GM10248 (cell line): ENCODE results near the gene FMNL2.

Source experiments
- CTCF ChIA-PET: fragments of 300-600 bp; sonication (Branson Sonifier 250); formaldehyde crosslinking; extraction: SDS; loops from one replicate; lab custom pipeline; 2021; ENCODE audit warnings: antibody characterized with exemption; lab: Yijun Ruan, JAX
- POLR2A ChIA-PET: fragments of 350-650 bp; sonication (Branson Sonifier 250); formaldehyde crosslinking; extraction: SDS; loops from one replicate; lab custom pipeline; 2020; ENCODE audit warnings: antibody characterized with exemption; lab: Yijun Ruan, JAX
- DNase-seq: peaks from one replicate; pipeline ENCODE4 v3.0.0; 2012; ENCODE audit errors: extremely low spot score
- TF ChIP-seq, protein P1 (sequence below): IDR thresholded peaks from 2 replicates; pipeline ENCODE4 v1.5.1; 2012; ENCODE audit warnings: mild to moderate bottlenecking, low read depth; ENCODE audit errors: extremely low read depth, missing control alignments, control extremely low read depth

Gene FMNL2

DNA sequence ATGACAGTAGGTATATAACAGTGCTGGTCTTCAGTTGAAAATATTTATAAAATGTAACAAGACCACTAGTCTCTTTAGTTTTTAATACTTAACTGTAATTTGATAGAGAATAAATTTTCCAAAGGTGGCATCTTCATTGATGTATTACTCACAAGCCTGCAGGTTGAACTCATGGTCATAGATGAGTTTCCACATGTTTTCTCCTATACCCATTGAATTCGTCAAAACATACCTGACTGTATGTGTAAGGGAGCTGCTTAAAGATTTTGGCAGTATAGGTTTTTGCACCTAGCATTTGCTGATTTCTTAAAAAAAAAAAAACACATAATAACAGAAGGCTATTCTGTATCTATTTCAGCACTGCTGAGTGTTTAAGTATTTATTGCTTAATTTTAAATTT lies 112.9 kb downstream of the FMNL2 start:
- ChIA-PET CTCF (interaction anchor here (1.5 kb wide), 1 partner anchor 15 kb away, joined by 3 read pairs; no protein-coding TSS in a partner anchor), POLR2A (no interaction called here)
- TF ChIP-seq, protein P1, sequence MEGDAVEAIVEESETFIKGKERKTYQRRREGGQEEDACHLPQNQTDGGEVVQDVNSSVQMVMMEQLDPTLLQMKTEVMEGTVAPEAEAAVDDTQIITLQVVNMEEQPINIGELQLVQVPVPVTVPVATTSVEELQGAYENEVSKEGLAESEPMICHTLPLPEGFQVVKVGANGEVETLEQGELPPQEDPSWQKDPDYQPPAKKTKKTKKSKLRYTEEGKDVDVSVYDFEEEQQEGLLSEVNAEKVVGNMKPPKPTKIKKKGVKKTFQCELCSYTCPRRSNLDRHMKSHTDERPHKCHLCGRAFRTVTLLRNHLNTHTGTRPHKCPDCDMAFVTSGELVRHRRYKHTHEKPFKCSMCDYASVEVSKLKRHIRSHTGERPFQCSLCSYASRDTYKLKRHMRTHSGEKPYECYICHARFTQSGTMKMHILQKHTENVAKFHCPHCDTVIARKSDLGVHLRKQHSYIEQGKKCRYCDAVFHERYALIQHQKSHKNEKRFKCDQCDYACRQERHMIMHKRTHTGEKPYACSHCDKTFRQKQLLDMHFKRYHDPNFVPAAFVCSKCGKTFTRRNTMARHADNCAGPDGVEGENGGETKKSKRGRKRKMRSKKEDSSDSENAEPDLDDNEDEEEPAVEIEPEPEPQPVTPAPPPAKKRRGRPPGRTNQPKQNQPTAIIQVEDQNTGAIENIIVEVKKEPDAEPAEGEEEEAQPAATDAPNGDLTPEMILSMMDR, result no peak
- no peak for DNase-seq

DNA sequence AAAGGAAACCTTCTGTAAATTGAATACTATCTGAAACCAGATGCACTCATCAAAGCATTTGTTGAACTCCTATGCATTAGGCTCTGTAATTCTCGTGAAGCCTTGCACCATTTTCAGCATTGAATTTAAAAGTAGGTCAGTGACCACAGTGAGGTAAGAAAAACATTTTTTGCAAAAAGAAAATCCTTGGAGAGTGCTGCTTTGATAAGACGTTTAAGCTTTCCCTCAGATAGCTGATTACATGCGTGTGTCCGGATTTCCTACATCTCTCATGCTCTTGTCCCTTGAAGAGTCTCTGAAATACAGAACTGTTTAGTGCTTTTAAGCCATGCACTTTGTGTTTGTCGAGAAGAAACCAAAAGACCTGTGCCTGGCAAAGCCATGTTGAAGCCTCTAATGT lies 113.6 kb downstream of the FMNL2 start:
- POLR2A ChIA-PET, result no interaction called here
- no peak for DNase-seq
- TF ChIP-seq, protein P1, result no peak
- CTCF ChIA-PET, result no interaction called here

DNA sequence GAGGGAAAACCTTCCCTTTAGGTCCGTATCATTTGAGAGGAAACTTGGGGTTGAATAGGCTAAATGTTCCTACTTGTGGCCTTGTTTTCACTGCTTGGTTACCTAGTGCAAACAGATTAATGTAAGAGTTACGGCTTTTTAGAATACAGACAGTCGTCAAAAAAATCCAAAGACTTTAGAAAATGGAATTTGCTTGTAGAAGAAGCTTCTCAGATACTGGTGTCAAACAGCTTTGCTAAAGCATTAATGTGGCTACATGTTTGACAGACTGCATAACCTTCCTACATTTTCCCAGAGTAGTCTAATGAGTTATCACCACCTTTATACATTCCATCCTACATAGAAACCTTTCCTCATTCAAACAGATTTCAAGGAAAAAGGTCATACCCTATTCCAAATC lies 114.6 kb downstream of the FMNL2 start:
- CTCF ChIA-PET, result interaction anchor here (0.9 to 1.7 kb wide), 4 partner anchors 12 to 273 kb away, joined by 3 to 6 read pairs (median 4); partner anchors contain the start of gene STAM2
- DNase-seq, result no peak
- TF ChIP-seq, protein P1, result no peak
- POLR2A ChIA-PET, result no interaction called here

DNA sequence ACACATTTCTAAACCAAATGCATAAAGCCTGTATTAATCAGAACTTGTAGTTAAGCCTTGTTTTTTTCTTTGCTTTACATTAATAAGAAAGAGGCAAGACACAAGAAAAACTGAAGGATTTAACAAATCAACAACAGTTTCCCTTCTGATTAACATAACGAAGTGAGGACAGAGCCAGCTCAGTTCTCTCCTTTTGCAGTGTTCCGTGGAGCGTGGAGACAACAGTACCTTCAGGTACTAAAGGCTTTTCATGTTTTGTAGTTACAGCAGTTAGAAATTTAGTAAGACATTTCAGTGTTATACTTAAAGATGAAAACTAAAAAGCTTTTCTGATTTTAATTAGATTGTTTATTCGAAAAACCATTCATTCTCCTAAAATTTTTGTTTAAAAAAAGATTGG lies 115.2 kb downstream of the FMNL2 start:
- POLR2A ChIA-PET, result no interaction called here
- CTCF ChIA-PET, result interaction anchor here (0.8 to 1.8 kb wide), 6 partner anchors 12 to 274 kb away, joined by 3 to 6 read pairs (median 4); partner anchors contain the start of gene STAM2
- TF ChIP-seq, protein P1, result no peak
- no peak for DNase-seq

DNA sequence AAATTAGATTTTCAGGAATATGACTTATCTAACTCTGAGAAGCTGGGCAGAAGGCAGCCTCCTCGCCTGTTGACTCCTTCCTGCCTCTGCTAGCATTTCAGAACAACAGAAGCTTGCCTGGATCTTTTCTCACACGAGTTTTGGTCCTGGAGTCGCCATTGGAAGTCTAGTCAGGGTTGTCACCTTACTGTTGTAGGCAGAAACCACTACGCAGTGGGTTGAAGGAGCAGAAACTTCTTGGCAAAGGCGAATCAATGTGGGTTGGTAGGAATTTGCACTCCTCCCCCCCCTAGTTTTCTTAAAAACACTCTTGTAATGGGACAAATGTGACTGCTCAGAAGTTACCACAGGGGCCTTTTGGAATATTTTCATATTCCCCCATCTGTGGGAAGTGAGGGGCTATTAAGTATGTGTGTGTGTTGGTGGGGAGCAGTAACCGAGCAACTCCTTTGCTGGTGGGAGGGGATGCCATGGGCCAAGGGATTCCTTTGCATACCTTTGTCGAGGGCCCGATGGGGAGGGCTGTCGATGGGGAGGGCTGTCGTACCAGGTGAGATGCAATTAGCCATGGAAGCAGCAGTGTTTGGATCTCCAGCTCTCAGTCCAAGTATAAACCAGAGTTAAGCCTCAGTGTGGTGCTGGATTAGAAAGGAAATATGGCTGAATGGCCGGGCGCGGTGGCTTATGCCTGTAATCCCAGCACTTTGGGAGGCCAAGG lies 117.4 kb downstream of the FMNL2 start:
- CTCF ChIA-PET, result interaction anchor here (1.2 to 1.6 kb wide), 2 partner anchors 9 to 14 kb away, joined by 3 to 5 read pairs; no protein-coding TSS in a partner anchor
- TF ChIP-seq, protein P1, result no peak
- POLR2A ChIA-PET, result no interaction called here
- DNase-seq, result no peak

DNA sequence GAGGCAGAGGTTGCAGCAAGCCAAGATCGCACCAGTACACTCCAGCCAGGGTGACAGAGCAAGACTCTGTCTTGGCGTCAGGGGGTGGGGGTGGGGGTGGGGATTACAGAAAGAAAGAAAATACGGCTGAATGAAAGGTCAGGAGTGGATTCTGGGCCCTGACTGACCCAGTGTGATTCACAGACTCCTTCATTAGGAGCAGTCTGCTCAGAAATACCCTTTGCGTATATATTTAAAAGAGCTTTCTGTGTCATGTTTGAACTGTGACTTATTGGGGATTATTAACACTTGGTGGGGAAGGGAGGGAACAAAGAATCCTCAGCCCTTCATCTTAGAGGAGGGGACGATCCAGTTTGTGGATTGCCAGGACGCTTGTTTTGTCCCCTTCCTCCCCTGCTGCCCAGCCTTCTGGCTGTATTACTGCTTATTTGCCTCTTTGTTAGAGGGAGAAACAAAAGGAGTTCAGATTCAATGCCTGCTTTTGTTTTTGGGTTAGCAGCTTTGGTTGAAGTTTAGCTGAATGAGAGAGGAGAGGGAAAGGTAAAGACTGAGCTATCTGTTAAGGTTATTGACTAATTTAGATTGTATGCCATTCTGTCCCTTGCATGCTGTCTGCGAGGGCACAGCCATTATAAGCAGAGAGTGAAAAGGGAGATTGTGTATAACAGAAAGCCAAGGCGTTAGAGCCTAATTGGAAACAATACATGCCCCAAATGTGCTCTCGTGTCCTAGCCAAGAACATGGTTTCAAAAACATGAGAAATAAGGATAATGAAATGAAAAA lies 118.3 kb downstream of the FMNL2 start:
- POLR2A ChIA-PET, result no interaction called here
- CTCF ChIA-PET, result interaction anchor here (1.2 to 2.0 kb wide), 3 partner anchors 10 to 22 kb away, joined by 3 to 5 read pairs (median 4); no protein-coding TSS in a partner anchor

More for the DNA sequence above, 118.3 kb downstream of the FMNL2 start:
- no peak for DNase-seq
- TF ChIP-seq, protein P1, result no peak
